Pulmonary artery endothelial cell (primary cell): ENCODE measurements around the gene CHRM4. TPM values are rescaled to one million over a fixed set of nuclear protein-coding genes. Genes with fewer than 3 reads are reported as not detected.
A peak's percentile ranks its signal among the peaks of the same experiment; 100 is the strongest.

ENCODE experiments used
- DNase-seq: peaks from one replicate; pipeline ENCODE4 v3.0.0-alpha.2; 2011; ENCODE audit warnings: low read depth, low spot score
- total RNA-seq: library from RNA; depleted of rRNA; stranded (reverse); fragments of >200 nt; gene quantifications from 2 replicates; pipeline ENCODE4 v1.2.3, GENCODE V29; 2014

CHRM4 gene
- total RNA-seq, 1 donor from 2014 or later: 0.59 TPM

GRCh38 chr11:46402957-46403902 is 11.7 kb upstream of the CHRM4 start:
- no peak for DNase-seq

GRCh38 chr11:46397526-46397925 is 6.0 kb upstream of the CHRM4 start:
- DNase-seq: no peak

GRCh38 chr11:46393759-46394158 is 2.2 kb upstream of the CHRM4 start:
- DNase-seq: no peak

GRCh38 chr11:46393231-46393616 is 1.6 kb upstream of the CHRM4 start:
- DNase-seq: no peak

GRCh38 chr11:46392421-46393230 is 1.1 kb upstream of the CHRM4 start:
- peak; percentile 33 for DNase-seq

- DNase-seq: no peak
Observed at GRCh38 chr11:46391186-46391577, 394 bp downstream of the CHRM4 start.

- no peak for DNase-seq
Observed at GRCh38 chr11:46390331-46391171, 1.0 kb downstream of the CHRM4 start.

GRCh38 chr11:46389450-46390330 is 1.9 kb downstream of the CHRM4 start:
- no peak for DNase-seq

GRCh38 chr11:46388619-46389449 is 2.7 kb downstream of the CHRM4 start:
- DNase-seq: no peak

- DNase-seq: no peak
Observed at GRCh38 chr11:46387919-46388618, 3.5 kb downstream of the CHRM4 start.

GRCh38 chr11:46387456-46387855 is 4.1 kb downstream of the CHRM4 start:
- no peak for DNase-seq

- DNase-seq: no peak
Observed at GRCh38 chr11:46386674-46387073, 4.9 kb downstream of the CHRM4 start.

- DNase-seq: no peak
Observed at GRCh38 chr11:46386005-46386578, 5.5 kb downstream of the CHRM4 start.

- DNase-seq: no peak
Observed at GRCh38 chr11:46385169-46386004, 6.2 kb downstream of the CHRM4 start.

GRCh38 chr11:46383974-46384701 is 7.4 kb downstream of the CHRM4 start:
- DNase-seq: no peak

- DNase-seq: no peak
Observed at GRCh38 chr11:46383404-46383758, 8.2 kb downstream of the CHRM4 start.
